Measurements from ENCODE around the gene VPS45.

The VPS45 gene

DNA sequence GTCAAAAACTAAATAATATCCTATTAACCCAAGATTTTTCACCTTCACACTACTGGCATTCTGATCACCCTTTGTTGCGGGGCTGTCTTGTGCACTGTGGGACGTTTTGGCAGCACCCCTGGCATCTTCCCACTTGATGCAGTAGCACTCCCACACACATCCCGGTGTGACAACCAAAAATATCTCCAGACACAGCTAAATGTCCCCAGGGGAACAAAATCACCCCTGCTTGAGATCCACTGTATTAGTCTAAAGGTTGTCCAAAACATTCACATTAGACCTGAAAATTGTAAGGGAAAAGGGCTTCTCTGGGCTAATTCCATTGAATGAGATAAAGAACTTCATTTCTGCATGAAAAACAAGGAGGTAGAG lies 120.0 kb downstream of the VPS45 start:
- ChIA-PET POLR2A (interaction anchor here (0.6 to 2.1 kb wide), 3 partner anchors 67 to 833 kb away, joined by 3 to 15 read pairs (median 6); a partner anchor contains a TSS), CTCF (interaction anchor here (0.6 to 3.0 kb wide), 37 partner anchors 9 to 342 kb away, joined by 3 to 29 read pairs (median 4); partner anchors contain the start of gene VPS45)
- TF ChIP-seq EGR2 (tag by site-specific recombination; IDR thresholded peaks at IDR 0.05; ENCODE audit: low read depth) (peak; percentile 80), OSR2 (tag by site-specific recombination; IDR thresholded peaks at IDR 0.05) (no peak), ZNF37A (tag by site-specific recombination; IDR thresholded peaks at IDR 0.05) (no peak), HIC1 (tag by site-specific recombination; IDR thresholded peaks at IDR 0.05) (no peak), ZNF423 (tag by site-specific recombination; IDR thresholded peaks at IDR 0.05) (no peak), PRDM1 (tag by site-specific recombination; IDR thresholded peaks at IDR 0.05) (no peak), ZNF202 (tag by site-specific recombination; IDR thresholded peaks at IDR 0.05; ENCODE audit: borderline replicate concordance) (no peak), ZNF639 (tag by site-specific recombination; IDR thresholded peaks at IDR 0.05) (no peak), ZNF777 (tag by site-specific recombination; IDR thresholded peaks at IDR 0.05; ENCODE audit: borderline replicate concordance) (no peak), ZFHX2 (tag by site-specific recombination; conservative IDR thresholded peaks at IDR 0.05) (peak; percentile 83), ZNF629 (tag by site-specific recombination; IDR thresholded peaks at IDR 0.05) (0 out of 2 replicates have a peak, but pooled peaks have one; percentile 2), BCL11A (tag by site-specific recombination; IDR thresholded peaks at IDR 0.05; ENCODE audit: low read depth) (no peak), ZEB2 (tag by site-specific recombination; IDR thresholded peaks at IDR 0.05) (no peak), ZNF624 (tag by site-specific recombination; IDR thresholded peaks at IDR 0.05) (no peak), ZNF394 (tag by site-specific recombination; IDR thresholded peaks at IDR 0.05; ENCODE audit: borderline replicate concordance) (no peak), ZNF211 (tag by site-specific recombination; IDR thresholded peaks at IDR 0.05; ENCODE audit: low read depth) (no peak), ZNF513 (tag by site-specific recombination; IDR thresholded peaks at IDR 0.05) (no peak), ZNF214 (tag by site-specific recombination; IDR thresholded peaks at IDR 0.05; ENCODE audit: borderline replicate concordance) (no peak), ZSCAN23 (tag by site-specific recombination; IDR thresholded peaks at IDR 0.05) (no peak)
- TF ChIP-seq, protein P1, sequence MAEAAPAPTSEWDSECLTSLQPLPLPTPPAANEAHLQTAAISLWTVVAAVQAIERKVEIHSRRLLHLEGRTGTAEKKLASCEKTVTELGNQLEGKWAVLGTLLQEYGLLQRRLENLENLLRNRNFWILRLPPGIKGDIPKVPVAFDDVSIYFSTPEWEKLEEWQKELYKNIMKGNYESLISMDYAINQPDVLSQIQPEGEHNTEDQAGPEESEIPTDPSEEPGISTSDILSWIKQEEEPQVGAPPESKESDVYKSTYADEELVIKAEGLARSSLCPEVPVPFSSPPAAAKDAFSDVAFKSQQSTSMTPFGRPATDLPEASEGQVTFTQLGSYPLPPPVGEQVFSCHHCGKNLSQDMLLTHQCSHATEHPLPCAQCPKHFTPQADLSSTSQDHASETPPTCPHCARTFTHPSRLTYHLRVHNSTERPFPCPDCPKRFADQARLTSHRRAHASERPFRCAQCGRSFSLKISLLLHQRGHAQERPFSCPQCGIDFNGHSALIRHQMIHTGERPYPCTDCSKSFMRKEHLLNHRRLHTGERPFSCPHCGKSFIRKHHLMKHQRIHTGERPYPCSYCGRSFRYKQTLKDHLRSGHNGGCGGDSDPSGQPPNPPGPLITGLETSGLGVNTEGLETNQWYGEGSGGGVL (tag by site-specific recombination; IDR thresholded peaks at IDR 0.05) = no peak
- TF ChIP-seq, protein P2, sequence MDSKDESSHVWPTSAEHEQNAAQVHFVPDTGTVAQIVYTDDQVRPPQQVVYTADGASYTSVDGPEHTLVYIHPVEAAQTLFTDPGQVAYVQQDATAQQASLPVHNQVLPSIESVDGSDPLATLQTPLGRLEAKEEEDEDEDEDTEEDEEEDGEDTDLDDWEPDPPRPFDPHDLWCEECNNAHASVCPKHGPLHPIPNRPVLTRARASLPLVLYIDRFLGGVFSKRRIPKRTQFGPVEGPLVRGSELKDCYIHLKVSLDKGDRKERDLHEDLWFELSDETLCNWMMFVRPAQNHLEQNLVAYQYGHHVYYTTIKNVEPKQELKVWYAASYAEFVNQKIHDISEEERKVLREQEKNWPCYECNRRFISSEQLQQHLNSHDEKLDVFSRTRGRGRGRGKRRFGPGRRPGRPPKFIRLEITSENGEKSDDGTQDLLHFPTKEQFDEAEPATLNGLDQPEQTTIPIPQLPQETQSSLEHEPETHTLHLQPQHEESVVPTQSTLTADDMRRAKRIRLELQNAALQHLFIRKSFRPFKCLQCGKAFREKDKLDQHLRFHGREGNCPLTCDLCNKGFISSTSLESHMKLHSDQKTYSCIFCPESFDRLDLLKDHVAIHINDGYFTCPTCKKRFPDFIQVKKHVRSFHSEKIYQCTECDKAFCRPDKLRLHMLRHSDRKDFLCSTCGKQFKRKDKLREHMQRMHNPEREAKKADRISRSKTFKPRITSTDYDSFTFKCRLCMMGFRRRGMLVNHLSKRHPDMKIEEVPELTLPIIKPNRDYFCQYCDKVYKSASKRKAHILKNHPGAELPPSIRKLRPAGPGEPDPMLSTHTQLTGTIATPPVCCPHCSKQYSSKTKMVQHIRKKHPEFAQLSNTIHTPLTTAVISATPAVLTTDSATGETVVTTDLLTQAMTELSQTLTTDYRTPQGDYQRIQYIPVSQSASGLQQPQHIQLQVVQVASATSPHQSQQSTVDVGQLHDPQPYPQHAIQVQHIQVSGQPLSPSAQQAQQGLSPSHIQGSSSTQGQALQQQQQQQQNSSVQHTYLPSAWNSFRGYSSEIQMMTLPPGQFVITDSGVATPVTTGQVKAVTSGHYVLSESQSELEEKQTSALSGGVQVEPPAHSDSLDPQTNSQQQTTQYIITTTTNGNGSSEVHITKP (tag by site-specific recombination; IDR thresholded peaks at IDR 0.05) = no peak
- TF ChIP-seq, protein P3, sequence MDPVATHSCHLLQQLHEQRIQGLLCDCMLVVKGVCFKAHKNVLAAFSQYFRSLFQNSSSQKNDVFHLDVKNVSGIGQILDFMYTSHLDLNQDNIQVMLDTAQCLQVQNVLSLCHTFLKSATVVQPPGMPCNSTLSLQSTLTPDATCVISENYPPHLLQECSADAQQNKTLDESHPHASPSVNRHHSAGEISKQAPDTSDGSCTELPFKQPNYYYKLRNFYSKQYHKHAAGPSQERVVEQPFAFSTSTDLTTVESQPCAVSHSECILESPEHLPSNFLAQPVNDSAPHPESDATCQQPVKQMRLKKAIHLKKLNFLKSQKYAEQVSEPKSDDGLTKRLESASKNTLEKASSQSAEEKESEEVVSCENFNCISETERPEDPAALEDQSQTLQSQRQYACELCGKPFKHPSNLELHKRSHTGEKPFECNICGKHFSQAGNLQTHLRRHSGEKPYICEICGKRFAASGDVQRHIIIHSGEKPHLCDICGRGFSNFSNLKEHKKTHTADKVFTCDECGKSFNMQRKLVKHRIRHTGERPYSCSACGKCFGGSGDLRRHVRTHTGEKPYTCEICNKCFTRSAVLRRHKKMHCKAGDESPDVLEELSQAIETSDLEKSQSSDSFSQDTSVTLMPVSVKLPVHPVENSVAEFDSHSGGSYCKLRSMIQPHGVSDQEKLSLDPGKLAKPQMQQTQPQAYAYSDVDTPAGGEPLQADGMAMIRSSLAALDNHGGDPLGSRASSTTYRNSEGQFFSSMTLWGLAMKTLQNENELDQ (tag by site-specific recombination; IDR thresholded peaks at IDR 0.05; ENCODE audit: low read depth) = no peak
- no peak overlapping the region for H3K27ac ChIP-seq (ENCODE audit: extremely low read depth, low read depth, low read length)
- no peaks in the 10 kb centered on the region for H3K9me3 ChIP-seq (ENCODE audit: control insufficient read depth, insufficient read depth, low read depth, low read length)
- H3K36me3 ChIP-seq (ENCODE audit: control insufficient read depth in 2 of 2, insufficient read depth in 1 of 2, low read length in 2 of 2) = no peaks in the 10 kb centered on the region
- peaks cover 3% of the 10 kb centered on the region; the same call in 1 of the 2 replicates for H3K4me1 ChIP-seq (ENCODE audit: control insufficient read depth, insufficient read depth, low read length)
- H3K4me3 ChIP-seq (ENCODE audit: low read depth, low read length) = no peak overlapping the region
